Hepatocyte (in vitro differentiated cells): Measurements from ENCODE around the gene PHF3. TPM values are rescaled to one million over a fixed set of nuclear protein-coding genes. Genes with fewer than 3 reads are reported as not detected.
"Not testable (repeated sequence)": the region's sequence is repeated elsewhere in the genome, so short reads cannot be mapped to it uniquely, and the experiment has no call there.

ENCODE experiments used
- DNase-seq: peaks from one replicate; pipeline ENCODE4 v3.0.0-alpha.2; 2016; ENCODE audit warnings: low spot score
- H2AFZ ChIP-seq: fragments of 200-600 bp; sonication (generic); 2 replicates; pipeline ENCODE4 v1.6.0; 2016; ENCODE audit warnings: antibody characterized with exemption, mild to moderate bottlenecking
- H3K27ac ChIP-seq: fragments of 200-600 bp; sonication (generic); 2 replicates; pipeline ENCODE4 v1.5.1; 2016; ENCODE audit warnings: mild to moderate bottlenecking
- H3K27me3 ChIP-seq: fragments of 200-600 bp; sonication (generic); 2 replicates; pipeline ENCODE4 v1.6.1; 2016
- H3K36me3 ChIP-seq: fragments of 200-600 bp; sonication (generic); replicated peaks from 2 replicates; pipeline ENCODE4 v1.5.1; 2016; ENCODE audit warnings: low read depth; ENCODE audit not compliant: insufficient read depth
- H3K4me1 ChIP-seq: fragments of 200-600 bp; sonication (generic); 2 replicates; pipeline ENCODE4 v1.5.1; 2016; ENCODE audit warnings: mild to moderate bottlenecking, moderate library complexity; ENCODE audit not compliant: insufficient read depth
- H3K4me2 ChIP-seq: fragments of 200-600 bp; sonication (generic); 2 replicates; pipeline ENCODE4 v1.6.0; 2016
- H3K4me3 ChIP-seq: fragments of 200-600 bp; sonication (generic); 2 replicates; pipeline ENCODE4 v1.5.1; 2016; ENCODE audit warnings: mild to moderate bottlenecking
- H3K79me2 ChIP-seq: fragments of 200-600 bp; sonication (generic); 2 replicates; pipeline ENCODE4 v1.6.0; 2017; ENCODE audit warnings: mild to moderate bottlenecking
- H3K9me2 ChIP-seq: fragments of 200-600 bp; sonication (generic); replicated peaks from 2 replicates; pipeline ENCODE4 v1.6.0; 2017; ENCODE audit warnings: mild to moderate bottlenecking; ENCODE audit not compliant: insufficient read depth
- H3K9me3 ChIP-seq: fragments of 200-600 bp; sonication (generic); 2 replicates; pipeline ENCODE4 v1.5.1; 2016; ENCODE audit warnings: low read depth, mild to moderate bottlenecking
- H4K20me1 ChIP-seq: fragments of 200-600 bp; sonication (generic); 2 replicates; pipeline ENCODE4 v1.6.0; 2016; ENCODE audit warnings: mild to moderate bottlenecking; ENCODE audit not compliant: insufficient read depth, poor library complexity, severe bottlenecking
- EZH2 ChIP-seq: fragments of 200-600 bp; sonication (generic); IDR thresholded peaks from 2 replicates; pipeline ENCODE4 v1.6.1; 2016; ENCODE audit warnings: antibody characterized with exemption, mild to moderate bottlenecking, borderline replicate concordance
- EZH2phosphoT487 ChIP-seq: fragments of 200-600 bp; sonication (generic); IDR thresholded peaks from one replicate; pipeline ENCODE4 v1.6.1; 2018; ENCODE audit warnings: antibody characterized with exemption, mild to moderate bottlenecking, low read depth, moderate library complexity; ENCODE audit not compliant: unreplicated experiment, severe bottlenecking
- WGBS: methylation state at CpG from one replicate; pipeline ENCODE4 v1.1.6; 2016; ENCODE audit warnings: low lambda C conversion rate; ENCODE audit errors: missing lambda C conversion rate; 5-methylcytosine and 5-hydroxymethylcytosine counted together
- polyA plus RNA-seq: library from polyadenylated mRNA; unstranded; fragments of >200 nt; fragmentation: Nextera tagmentation; extraction: Ambion mirVana; gene quantifications from 2 replicates; pipeline ENCODE4 v1.2.1, GENCODE V29; 2016
- total RNA-seq: library from RNA; depleted of rRNA; stranded (reverse); fragments of >200 nt; gene quantifications from 2 replicates; pipeline ENCODE4 v1.2.3, GENCODE V29; 2014
- TF ChIP-seq, protein P1 (sequence below): fragments of 200-600 bp; sonication (generic); IDR thresholded peaks from 2 replicates; pipeline ENCODE4 v1.5.1; 2016; ENCODE audit warnings: antibody characterized with exemption, mild to moderate bottlenecking; ENCODE audit not compliant: poor library complexity

PHF3 gene
- total and polyA plus RNA-seq, 2 experiments from 2014 or later = 15.2 to 72.8 TPM

DNA sequence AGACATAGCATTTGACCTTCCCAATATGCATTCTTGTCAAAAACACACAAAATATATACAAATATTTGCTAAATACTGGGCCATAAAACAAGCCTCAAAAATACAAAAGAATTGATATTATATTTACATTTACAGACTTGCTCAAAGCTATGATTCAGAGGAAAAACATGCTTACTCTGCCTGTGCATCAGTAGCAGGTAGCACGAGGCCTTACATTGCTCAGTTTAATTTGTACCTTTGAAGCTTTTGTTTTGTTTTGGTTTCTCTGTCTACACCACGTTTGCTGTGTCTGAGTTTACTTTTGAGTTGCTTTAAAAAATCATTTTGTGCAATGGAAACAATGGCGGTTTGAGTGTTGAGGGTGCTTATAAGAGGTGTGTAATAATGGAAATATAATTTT lies 99.3 kb downstream of the PHF3 start:
- Histone ChIP-seq H3K4me1 (no peaks in the 10 kb centered on the region), H3K9me3 (no peaks in the 10 kb centered on the region), H3K79me2 (no peaks in the 10 kb centered on the region), H3K27me3 (no peaks in the 10 kb centered on the region), H3K4me2 (no peak overlapping the region), H3K36me3 (no peaks in the 10 kb centered on the region), H2AFZ (no peak overlapping the region), H3K9me2 (no peaks in the 10 kb centered on the region), H3K27ac (no peak overlapping the region), H4K20me1 (no peaks in the 10 kb centered on the region), H3K4me3 (no peak overlapping the region)
- DNase-seq = no peak
- TF ChIP-seq EZH2phosphoT487 = no peak
- TF ChIP-seq, protein P1, sequence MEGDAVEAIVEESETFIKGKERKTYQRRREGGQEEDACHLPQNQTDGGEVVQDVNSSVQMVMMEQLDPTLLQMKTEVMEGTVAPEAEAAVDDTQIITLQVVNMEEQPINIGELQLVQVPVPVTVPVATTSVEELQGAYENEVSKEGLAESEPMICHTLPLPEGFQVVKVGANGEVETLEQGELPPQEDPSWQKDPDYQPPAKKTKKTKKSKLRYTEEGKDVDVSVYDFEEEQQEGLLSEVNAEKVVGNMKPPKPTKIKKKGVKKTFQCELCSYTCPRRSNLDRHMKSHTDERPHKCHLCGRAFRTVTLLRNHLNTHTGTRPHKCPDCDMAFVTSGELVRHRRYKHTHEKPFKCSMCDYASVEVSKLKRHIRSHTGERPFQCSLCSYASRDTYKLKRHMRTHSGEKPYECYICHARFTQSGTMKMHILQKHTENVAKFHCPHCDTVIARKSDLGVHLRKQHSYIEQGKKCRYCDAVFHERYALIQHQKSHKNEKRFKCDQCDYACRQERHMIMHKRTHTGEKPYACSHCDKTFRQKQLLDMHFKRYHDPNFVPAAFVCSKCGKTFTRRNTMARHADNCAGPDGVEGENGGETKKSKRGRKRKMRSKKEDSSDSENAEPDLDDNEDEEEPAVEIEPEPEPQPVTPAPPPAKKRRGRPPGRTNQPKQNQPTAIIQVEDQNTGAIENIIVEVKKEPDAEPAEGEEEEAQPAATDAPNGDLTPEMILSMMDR = no peak
- no peak for TF ChIP-seq EZH2
- 77% methylated on average over 3 of the region's 3 CpGs for WGBS

DNA sequence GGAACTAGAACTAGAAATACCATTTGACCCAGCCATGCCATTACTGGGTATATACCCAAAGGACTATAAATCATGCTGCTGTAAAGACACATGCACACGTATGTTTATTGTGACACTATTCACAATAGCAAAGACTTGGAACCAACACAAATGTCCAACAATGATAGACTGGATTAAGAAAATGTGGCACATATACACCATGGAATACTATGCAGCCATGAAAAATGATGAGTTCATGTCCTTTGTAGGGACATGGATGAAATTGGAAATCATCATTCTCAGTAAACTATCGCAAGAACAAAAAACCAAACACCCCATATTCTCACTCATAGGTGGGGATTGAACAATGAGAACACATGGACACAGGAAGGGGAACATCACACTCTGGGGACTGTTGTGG lies 102.6 kb downstream of the PHF3 start:
- DNase-seq, H3K27me3 ChIP-seq, H3K4me1 ChIP-seq, H3K27ac ChIP-seq, H3K9me2 ChIP-seq, H3K79me2 ChIP-seq, H4K20me1 ChIP-seq, H3K4me2 ChIP-seq, H3K36me3 ChIP-seq, H2AFZ ChIP-seq, H3K9me3 ChIP-seq, H3K4me3 ChIP-seq: not testable (repeated sequence)
- 100% methylated on average over 2 of the region's 2 CpGs for WGBS

DNA sequence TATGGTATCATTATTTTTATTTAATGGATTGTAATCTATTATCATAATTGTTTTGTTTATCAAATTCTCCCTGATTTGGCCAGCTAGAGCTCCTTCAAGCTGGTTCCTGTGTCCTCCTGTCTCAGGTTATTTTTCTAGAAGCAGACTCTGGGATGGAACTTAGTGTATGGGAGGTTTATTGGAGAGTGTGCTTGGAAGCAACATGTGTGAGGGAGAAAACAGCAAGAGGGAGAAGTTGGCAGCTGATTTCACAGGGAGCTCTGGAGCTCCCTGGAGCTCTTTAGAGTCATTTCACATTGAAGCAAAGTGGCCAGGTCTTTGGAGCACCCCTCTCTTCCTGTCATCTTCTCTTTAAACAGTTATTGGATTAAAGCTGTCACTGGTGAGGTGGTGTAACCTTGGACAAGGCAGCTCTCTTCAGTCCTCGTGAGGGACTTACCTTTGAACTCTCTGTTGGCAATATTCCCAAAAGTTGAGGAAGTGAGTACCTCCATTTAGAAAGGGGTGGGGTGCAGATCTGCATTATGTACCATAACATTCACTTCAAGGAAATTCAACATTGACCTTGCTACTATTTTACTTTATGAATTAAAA lies 103.6 kb downstream of the PHF3 start:
- Histone ChIP-seq H3K4me1 (no peaks in the 10 kb centered on the region), H3K4me3 (no peak overlapping the region), H3K27ac (no peak overlapping the region), H3K9me2 (no peaks in the 10 kb centered on the region), H3K4me2 (no peak overlapping the region), H3K36me3 (no peaks in the 10 kb centered on the region), H4K20me1 (no peaks in the 10 kb centered on the region), H3K27me3 (no peaks in the 10 kb centered on the region), H3K9me3 (no peaks in the 10 kb centered on the region), H3K79me2 (no peaks in the 10 kb centered on the region), H2AFZ (no peak overlapping the region)
- no peak for TF ChIP-seq EZH2
- DNase-seq = peak; percentile 12
- WGBS = 61% methylated on average over 1 of the region's 1 CpG

DNA sequence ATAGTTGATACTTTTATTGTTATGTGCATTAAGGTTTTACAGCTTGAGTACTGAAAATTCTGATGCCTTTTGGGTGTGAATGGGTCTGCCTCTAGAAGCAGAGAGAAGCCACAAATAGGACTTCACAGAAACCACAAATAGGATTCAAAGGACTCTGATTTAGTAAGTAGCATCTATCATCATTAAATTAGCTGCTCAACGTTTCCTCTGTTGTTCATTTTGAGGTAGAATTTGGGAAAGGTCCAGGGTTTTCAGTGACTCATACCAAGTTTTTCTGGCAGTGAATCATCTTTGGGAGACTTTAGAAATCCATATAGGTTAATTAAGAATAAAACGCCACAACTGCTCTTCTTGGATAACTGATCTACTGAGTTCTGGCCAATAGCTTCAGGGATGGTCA lies 105.1 kb downstream of the PHF3 start:
- TF ChIP-seq, protein P1 = no peak
- no peak for TF ChIP-seq EZH2phosphoT487
- TF ChIP-seq EZH2 = no peak
- no peaks in the 10 kb centered on the region for H3K4me1 ChIP-seq
- no peak overlapping the region for H2AFZ ChIP-seq
- no peaks in the 10 kb centered on the region for H3K9me3 ChIP-seq
- no peaks in the 10 kb centered on the region for H3K79me2 ChIP-seq
- H3K4me2 ChIP-seq = no peak overlapping the region
- WGBS = 65% methylated on average over 2 of the region's 2 CpGs
- no peaks in the 10 kb centered on the region for H3K27me3 ChIP-seq
- no peaks in the 10 kb centered on the region for H3K9me2 ChIP-seq
- no peaks in the 10 kb centered on the region for H3K36me3 ChIP-seq
- no peak overlapping the region for H3K27ac ChIP-seq
- H4K20me1 ChIP-seq = no peaks in the 10 kb centered on the region
- no peak overlapping the region for H3K4me3 ChIP-seq
- no peak for DNase-seq
